ENCODE data around the gene RAD23B.

RAD23B gene

DNA sequence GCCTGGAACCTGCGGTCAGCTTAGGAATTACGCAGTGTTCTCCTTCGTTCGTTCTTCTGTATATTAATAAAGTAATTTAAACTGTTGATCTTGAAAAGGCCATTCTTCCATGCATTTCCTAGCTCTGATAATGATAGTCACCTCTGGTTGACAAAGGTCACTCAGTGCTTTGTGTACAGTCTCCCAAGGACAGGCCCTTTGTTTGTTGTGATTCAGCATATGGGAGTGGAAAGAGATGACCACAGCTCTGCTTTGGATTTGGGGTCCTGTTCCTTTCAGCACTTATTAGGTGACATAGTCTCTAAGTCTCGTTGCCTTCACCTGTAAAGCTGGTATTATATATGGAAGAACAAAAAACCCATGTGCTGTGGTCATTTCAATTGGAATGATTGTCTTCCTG, 39.6 kb downstream of the RAD23B start:
- TF ChIP-seq, protein P1, sequence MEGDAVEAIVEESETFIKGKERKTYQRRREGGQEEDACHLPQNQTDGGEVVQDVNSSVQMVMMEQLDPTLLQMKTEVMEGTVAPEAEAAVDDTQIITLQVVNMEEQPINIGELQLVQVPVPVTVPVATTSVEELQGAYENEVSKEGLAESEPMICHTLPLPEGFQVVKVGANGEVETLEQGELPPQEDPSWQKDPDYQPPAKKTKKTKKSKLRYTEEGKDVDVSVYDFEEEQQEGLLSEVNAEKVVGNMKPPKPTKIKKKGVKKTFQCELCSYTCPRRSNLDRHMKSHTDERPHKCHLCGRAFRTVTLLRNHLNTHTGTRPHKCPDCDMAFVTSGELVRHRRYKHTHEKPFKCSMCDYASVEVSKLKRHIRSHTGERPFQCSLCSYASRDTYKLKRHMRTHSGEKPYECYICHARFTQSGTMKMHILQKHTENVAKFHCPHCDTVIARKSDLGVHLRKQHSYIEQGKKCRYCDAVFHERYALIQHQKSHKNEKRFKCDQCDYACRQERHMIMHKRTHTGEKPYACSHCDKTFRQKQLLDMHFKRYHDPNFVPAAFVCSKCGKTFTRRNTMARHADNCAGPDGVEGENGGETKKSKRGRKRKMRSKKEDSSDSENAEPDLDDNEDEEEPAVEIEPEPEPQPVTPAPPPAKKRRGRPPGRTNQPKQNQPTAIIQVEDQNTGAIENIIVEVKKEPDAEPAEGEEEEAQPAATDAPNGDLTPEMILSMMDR (IDR thresholded peaks at IDR 0.05), result no peak

DNA sequence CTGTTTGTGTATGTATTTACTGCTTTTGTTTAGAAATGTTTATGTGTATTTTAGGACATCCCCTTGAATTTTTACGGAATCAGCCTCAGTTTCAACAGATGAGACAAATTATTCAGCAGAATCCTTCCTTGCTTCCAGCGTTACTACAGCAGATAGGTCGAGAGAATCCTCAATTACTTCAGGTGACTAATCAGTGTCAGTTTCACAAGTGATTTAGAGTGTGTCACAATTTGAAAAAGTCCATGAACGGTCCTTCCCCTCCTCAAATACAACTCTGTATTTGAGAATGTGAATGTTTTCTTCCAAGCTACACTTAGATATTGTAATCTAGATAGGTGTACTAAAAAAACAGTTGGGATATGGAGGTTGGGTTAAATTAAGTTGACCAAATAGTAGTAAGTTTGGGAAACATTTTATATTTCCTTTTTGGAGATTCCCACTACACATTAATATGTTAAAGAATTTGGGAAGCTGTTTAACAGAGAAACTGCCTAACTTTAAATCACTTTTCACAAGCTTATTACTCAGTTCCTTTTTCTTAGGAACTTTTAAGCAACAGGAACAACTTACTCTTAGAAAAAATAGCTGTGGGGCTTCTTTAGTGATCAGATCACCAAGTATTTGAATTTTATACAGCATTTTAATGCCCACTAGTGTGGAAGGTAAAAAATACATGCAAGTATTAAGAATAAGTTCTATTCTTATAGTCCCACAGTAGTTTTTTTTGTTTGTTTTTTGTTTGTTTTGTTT, 40.9 kb downstream of the RAD23B start:
- TF ChIP-seq, protein P1 (IDR thresholded peaks at IDR 0.05), result no peak

DNA sequence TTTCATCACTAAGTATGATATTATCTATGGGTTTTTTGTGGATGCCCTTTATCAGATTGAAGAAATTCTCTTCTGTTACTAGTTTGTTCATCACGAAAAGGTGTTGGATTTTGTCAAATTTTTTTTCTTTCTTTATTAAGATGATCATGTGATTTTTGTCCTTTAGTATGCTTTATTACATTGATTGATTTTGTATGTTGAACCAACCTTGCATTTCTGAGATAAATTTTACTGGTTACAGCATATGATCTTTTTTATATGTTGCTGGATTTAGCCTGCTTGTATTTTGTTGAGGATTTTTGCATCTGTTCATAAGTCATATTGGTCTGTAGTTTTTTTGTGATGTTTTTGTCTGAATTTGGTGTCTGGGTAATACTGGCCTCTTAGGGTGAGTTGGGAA, 42.8 kb downstream of the RAD23B start:
- TF ChIP-seq, protein P1 (IDR thresholded peaks at IDR 0.05), result no peak

DNA sequence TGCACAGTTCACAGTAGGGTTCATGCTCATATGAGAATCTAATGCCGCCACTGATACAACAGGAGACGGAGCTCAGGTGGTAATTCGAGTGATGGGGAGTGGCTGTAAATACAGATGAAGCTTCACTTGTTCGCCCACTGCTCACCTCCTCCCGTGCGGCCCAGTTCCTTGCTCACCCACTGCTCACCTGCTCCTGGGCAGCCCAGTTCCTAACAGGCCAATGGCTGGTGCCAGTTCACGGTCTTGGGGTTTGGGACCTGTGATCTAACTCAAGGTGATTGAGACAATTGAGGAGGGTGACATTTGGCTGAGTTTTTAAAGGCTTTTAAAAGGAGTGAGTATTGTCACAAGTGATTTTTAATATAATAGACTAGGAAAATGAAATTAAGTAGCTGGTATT, 45.4 kb downstream of the RAD23B start:
- TF ChIP-seq, protein P1 (IDR thresholded peaks at IDR 0.05), result no peak

DNA sequence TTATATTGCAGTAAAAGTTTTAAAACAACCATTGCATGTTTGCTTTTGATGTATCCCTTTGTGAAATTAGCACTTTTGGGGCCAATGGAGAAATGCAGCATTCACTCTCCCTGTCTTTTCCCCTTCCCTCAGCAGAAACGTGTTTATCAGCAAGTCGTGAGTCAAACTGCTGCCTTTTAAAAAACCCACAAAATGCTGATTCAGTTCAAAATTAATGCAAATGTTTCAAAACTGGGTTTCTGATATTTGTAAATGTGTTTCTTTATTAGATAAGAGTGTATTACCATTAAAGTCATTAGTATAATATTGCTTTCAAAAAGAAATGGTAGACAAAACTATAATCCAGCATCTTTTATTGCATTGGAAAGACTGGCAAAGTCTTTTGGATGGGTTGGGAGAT, 47.3 kb downstream of the RAD23B start:
- TF ChIP-seq, protein P1 (IDR thresholded peaks at IDR 0.05), result no peak

DNA sequence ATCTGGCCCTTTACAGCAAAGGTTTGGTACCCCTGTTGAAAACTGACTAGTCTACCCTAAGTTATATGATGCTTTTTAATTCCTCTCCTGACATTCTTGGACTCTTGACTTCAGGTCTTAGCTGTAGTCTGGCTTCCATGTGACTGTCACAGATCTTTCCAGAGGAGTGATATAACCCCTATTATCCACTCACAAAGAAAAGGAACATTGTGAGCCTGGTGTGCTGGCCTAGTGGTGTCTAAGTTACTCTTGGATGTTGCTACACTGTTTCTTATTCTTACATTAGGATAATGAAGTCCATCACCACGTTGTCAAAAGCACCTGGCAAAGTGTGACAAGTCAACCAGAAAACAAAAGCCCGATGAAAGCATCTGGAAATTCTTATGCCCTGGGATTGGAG, 49.8 kb downstream of the RAD23B start:
- TF ChIP-seq, protein P1 (IDR thresholded peaks at IDR 0.05), result no peak

DNA sequence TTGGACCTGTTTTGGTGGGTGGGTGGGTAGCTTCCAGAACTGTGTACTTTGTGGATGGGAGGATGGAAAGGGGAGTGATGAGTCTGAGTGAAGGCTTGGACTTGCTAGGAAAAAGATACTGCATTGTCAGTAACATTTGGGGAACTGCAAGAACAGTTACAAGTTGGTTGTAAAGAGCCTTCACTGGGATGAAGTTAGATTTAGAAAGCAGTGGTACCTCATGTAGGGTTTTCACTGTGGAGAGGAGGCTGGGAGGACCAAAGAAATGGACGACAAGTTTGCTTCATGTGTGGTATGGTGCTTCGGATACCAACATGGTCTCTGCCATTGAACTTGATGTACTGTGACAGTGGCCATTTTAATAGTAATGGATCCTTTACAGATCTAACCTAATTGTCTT, 50.3 kb downstream of the RAD23B start:
- TF ChIP-seq, protein P1 (IDR thresholded peaks at IDR 0.05), result no peak

Measured in LNCAP (cell line).